HepG2 (cell line): Measurements from ENCODE around the gene SPHK1. TPM values are rescaled to one million over a fixed set of nuclear protein-coding genes. Genes with fewer than 3 reads are reported as not detected.

Source experiments
- HDAC2 ChIP-seq: sonication (generic); formaldehyde crosslinking; IDR thresholded peaks from 2 replicates; pipeline ENCODE4 v1.4.0; 2020; ENCODE audit warnings: missing genetic modification reagents
- HOXA7 ChIP-seq: sonication (generic); formaldehyde crosslinking; IDR thresholded peaks from 2 replicates; pipeline ENCODE4 v1.8.1; 2022; ENCODE audit warnings: mild to moderate bottlenecking, missing genetic modification reagents, moderate library complexity
- ISX ChIP-seq: sonication (generic); formaldehyde crosslinking; conservative IDR thresholded peaks from 2 replicates; pipeline ENCODE4 v1.5.0; 2020; ENCODE audit warnings: missing genetic modification reagents
- JUND ChIP-seq: sonication (generic); formaldehyde crosslinking; IDR thresholded peaks from 2 replicates; pipeline ENCODE4 v1.8.0; 2022; ENCODE audit warnings: mild to moderate bottlenecking, missing genetic modification reagents
- MED8 ChIP-seq: sonication (generic); formaldehyde crosslinking; IDR thresholded peaks from 2 replicates; pipeline ENCODE4 v1.8.1; 2023; ENCODE audit warnings: mild to moderate bottlenecking, missing genetic modification reagents; ENCODE audit not compliant: insufficient replicate concordance
- NFE2L1 ChIP-seq: sonication (generic); formaldehyde crosslinking; IDR thresholded peaks from 2 replicates; pipeline ENCODE4 v1.4.0; 2020; ENCODE audit warnings: missing genetic modification reagents, mild to moderate bottlenecking, borderline replicate concordance
- NRL ChIP-seq: sonication (generic); formaldehyde crosslinking; IDR thresholded peaks from 2 replicates; pipeline ENCODE4 v1.5.0; 2020; ENCODE audit warnings: missing genetic modification reagents, mild to moderate bottlenecking, moderate library complexity, borderline replicate concordance
- PRPF4 ChIP-seq: fragments of 200-400 bp; formaldehyde crosslinking; IDR thresholded peaks from 2 replicates; pipeline ENCODE4 v1.6.1; 2016; ENCODE audit warnings: low read length, low read depth; ENCODE audit not compliant: poor library complexity, severe bottlenecking
- RELA ChIP-seq: sonication (generic); formaldehyde crosslinking; IDR thresholded peaks from 2 replicates; pipeline ENCODE4 v1.4.0; 2020; ENCODE audit warnings: missing genetic modification reagents
- ZFP1 ChIP-seq: IDR thresholded peaks from 2 replicates; pipeline ENCODE4 v1.6.1; 2016
- ZKSCAN1 ChIP-seq: fragments of 150-350 bp; IDR thresholded peaks from 2 replicates; pipeline ENCODE4 v1.6.1; 2014; ENCODE audit warnings: low read length
- ZNF292 ChIP-seq: sonication (generic); formaldehyde crosslinking; IDR thresholded peaks from 2 replicates; pipeline ENCODE4 v1.8.1; 2022; ENCODE audit warnings: mild to moderate bottlenecking, low read depth, missing genetic modification reagents, borderline replicate concordance
- ZNF652 ChIP-seq: IDR thresholded peaks from 2 replicates; pipeline ENCODE4 v1.6.1; 2016; ENCODE audit warnings: low read depth, borderline replicate concordance
- ZSCAN22 ChIP-seq: sonication (generic); formaldehyde crosslinking; IDR thresholded peaks from 2 replicates; pipeline ENCODE4 v1.4.0; 2020; ENCODE audit warnings: mild to moderate bottlenecking, missing genetic modification reagents
- ZSCAN30 ChIP-seq: sonication (generic); formaldehyde crosslinking; IDR thresholded peaks from 2 replicates; pipeline ENCODE4 v1.5.0; 2020; ENCODE audit warnings: mild to moderate bottlenecking, missing genetic modification reagents
- polyA plus RNA-seq, 8 experiments: library from polyadenylated mRNA; depleted of rRNA in 3 of 8; stranded (reverse) in 7 of 8; unstranded in 1 of 8; fragments of >200 nt; fragmentation: Illumina TruSeq in 4 of 8; extraction: Trizol in 4 of 8; gene quantifications; 2 replicates each; pipeline versions ENCODE4 v1.2.1 to v1.2.3, GENCODE V29; 2011 to 2016; ENCODE audit warnings: low read depth in 4 of 8, missing spikeins in 1 of 8, mixed read lengths in 1 of 8; ENCODE audit not compliant: insufficient read depth in 1 of 8
- total RNA-seq, 5 experiments: library from RNA; depleted of rRNA; stranded (reverse); fragments of >200 nt; fragmentation: Illumina TruSeq; extraction: Trizol; gene quantifications; 2 replicates each; pipeline ENCODE4 v1.2.3, GENCODE V29; 2016; ENCODE audit warnings: low read depth in 1 of 5
- TF ChIP-seq, protein P1 (sequence below): sonication (generic); formaldehyde crosslinking; IDR thresholded peaks from 2 replicates; pipeline ENCODE4 v1.5.1; 2020; ENCODE audit warnings: missing genetic modification reagents, mild to moderate bottlenecking, borderline replicate concordance
- TF ChIP-seq, protein P2 (sequence below): sonication (generic); formaldehyde crosslinking; IDR thresholded peaks from 2 replicates; pipeline ENCODE4 v1.4.0; 2020; ENCODE audit warnings: missing genetic modification reagents
- TF ChIP-seq, protein P3 (sequence below): sonication (generic); formaldehyde crosslinking; IDR thresholded peaks from 2 replicates; pipeline ENCODE4 v1.4.0; 2020; ENCODE audit warnings: low read depth, mild to moderate bottlenecking, missing genetic modification reagents

SPHK1 gene
- total and polyA plus RNA-seq, 2 of the 13 experiments (the other 11 are each of a cell fraction or from before 2014, with no cell fraction given) = 129 to 160 TPM

DNA sequence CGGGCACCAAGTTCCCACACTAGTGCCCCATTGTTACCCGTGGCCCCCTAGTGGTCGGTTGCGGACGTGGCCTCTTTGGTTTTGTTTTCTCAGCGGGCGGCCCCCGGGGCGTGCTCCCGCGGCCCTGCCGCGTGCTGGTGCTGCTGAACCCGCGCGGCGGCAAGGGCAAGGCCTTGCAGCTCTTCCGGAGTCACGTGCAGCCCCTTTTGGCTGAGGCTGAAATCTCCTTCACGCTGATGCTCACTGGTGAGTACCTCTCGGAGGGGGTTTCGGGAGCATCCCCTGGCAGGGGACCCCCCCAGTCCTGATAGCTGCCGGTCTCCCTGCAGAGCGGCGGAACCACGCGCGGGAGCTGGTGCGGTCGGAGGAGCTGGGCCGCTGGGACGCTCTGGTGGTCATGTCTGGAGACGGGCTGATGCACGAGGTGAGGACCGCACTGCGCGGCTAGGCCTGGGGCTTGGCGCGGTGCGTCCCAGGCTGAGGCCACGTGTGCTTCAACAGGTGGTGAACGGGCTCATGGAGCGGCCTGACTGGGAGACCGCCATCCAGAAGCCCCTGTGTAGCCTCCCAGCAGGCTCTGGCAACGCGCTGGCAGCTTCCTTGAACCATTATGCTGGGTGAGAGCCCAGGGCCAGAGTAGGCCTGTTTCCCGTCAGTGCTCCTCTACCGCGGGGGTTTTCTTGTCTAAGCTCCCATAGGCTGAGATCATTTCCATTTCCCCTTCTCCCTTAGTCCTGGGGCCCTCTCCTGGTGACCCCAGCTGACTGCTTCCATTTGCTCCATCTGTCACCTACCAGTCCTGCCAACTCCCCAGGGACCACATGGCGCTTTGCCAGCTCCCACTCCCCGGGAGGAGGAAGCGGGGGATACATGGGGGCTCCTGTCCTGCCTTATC is 1.7 kb downstream of the SPHK1 start (continued):
- TF ChIP-seq ZFP1 (CRISPR knock-in tag) (peak; percentile 86; the same call in 1 of the 2 replicates), ZNF652 (peak; percentile 33; the same call in 1 of the 2 replicates), PRPF4 (no peak), ISX (CRISPR knock-in tag) (peak; percentile 99), HOXA7 (CRISPR knock-in tag) (no peak), MED8 (CRISPR knock-in tag) (no peak), ZSCAN22 (CRISPR knock-in tag) (0 out of 2 replicates have a peak, but pooled peaks have one; percentile 64), RELA (0 out of 2 replicates have a peak, but pooled peaks have one; percentile 23), ZKSCAN1 (no peak), ZSCAN30 (CRISPR knock-in tag) (peak; percentile 94; the same call in 1 of the 2 replicates), HDAC2 (CRISPR knock-in tag) (peak; percentile 90), ZNF292 (CRISPR knock-in tag) (peak; percentile 56; the same call in 1 of the 2 replicates), NRL (peak; percentile 98), JUND (no peak), NFE2L1 (CRISPR knock-in tag) (peak; percentile 63; the same call in 1 of the 2 replicates)
- TF ChIP-seq, protein P1, sequence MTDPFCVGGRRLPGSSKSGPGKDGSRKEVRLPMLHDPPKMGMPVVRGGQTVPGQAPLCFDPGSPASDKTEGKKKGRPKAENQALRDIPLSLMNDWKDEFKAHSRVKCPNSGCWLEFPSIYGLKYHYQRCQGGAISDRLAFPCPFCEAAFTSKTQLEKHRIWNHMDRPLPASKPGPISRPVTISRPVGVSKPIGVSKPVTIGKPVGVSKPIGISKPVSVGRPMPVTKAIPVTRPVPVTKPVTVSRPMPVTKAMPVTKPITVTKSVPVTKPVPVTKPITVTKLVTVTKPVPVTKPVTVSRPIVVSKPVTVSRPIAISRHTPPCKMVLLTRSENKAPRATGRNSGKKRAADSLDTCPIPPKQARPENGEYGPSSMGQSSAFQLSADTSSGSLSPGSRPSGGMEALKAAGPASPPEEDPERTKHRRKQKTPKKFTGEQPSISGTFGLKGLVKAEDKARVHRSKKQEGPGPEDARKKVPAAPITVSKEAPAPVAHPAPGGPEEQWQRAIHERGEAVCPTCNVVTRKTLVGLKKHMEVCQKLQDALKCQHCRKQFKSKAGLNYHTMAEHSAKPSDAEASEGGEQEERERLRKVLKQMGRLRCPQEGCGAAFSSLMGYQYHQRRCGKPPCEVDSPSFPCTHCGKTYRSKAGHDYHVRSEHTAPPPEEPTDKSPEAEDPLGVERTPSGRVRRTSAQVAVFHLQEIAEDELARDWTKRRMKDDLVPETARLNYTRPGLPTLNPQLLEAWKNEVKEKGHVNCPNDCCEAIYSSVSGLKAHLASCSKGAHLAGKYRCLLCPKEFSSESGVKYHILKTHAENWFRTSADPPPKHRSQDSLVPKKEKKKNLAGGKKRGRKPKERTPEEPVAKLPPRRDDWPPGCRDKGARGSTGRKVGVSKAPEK (CRISPR knock-in tag) = no peak
- TF ChIP-seq, protein P2, sequence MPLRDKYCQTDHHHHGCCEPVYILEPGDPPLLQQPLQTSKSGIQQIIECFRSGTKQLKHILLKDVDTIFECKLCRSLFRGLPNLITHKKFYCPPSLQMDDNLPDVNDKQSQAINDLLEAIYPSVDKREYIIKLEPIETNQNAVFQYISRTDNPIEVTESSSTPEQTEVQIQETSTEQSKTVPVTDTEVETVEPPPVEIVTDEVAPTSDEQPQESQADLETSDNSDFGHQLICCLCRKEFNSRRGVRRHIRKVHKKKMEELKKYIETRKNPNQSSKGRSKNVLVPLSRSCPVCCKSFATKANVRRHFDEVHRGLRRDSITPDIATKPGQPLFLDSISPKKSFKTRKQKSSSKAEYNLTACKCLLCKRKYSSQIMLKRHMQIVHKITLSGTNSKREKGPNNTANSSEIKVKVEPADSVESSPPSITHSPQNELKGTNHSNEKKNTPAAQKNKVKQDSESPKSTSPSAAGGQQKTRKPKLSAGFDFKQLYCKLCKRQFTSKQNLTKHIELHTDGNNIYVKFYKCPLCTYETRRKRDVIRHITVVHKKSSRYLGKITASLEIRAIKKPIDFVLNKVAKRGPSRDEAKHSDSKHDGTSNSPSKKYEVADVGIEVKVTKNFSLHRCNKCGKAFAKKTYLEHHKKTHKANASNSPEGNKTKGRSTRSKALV (CRISPR knock-in tag) = peak; percentile 97
- TF ChIP-seq, protein P3, sequence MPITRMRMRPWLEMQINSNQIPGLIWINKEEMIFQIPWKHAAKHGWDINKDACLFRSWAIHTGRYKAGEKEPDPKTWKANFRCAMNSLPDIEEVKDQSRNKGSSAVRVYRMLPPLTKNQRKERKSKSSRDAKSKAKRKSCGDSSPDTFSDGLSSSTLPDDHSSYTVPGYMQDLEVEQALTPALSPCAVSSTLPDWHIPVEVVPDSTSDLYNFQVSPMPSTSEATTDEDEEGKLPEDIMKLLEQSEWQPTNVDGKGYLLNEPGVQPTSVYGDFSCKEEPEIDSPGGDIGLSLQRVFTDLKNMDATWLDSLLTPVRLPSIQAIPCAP = peak; percentile 91; the same call in 1 of the 2 replicates
